ENCODE results near the gene NCOA7.

DNA sequence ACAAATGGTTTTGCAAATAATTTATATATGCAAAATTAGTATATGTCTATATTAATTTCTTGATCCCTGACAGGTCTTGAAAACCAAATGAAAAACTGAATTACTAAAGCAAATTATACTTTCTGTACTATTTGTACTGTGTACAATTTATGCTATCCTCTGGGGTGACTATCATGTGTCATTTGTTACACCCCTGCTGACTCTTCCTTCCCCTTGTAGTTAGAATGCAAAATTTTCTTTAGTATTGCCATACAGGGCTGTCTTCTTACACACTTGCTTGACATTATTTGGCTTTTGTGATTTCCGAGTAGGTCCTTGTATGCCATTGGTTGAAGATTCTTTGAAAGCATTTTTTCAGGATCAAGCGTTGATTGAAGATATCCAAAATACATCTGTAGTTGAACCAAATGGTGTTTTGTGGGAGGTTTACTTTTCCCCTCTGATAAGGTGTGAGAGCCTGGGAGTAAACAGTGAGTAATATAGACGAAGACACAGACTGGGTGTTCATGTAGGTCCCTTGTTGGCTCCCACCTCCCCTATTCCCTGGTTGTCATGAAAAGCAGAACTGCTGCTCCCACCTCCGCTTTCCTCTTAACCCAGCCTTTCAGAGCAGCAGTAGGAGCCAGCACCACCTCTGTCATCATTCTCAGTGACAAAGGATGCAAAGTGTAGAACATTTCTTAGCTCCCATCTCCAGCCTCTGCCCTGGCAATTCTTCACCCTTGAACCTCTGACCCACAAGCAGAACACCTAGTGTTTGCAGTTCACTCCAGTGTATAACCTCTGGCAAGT lies 29.0 kb downstream of the NCOA7 start:
- TF ChIP-seq, protein P1, sequence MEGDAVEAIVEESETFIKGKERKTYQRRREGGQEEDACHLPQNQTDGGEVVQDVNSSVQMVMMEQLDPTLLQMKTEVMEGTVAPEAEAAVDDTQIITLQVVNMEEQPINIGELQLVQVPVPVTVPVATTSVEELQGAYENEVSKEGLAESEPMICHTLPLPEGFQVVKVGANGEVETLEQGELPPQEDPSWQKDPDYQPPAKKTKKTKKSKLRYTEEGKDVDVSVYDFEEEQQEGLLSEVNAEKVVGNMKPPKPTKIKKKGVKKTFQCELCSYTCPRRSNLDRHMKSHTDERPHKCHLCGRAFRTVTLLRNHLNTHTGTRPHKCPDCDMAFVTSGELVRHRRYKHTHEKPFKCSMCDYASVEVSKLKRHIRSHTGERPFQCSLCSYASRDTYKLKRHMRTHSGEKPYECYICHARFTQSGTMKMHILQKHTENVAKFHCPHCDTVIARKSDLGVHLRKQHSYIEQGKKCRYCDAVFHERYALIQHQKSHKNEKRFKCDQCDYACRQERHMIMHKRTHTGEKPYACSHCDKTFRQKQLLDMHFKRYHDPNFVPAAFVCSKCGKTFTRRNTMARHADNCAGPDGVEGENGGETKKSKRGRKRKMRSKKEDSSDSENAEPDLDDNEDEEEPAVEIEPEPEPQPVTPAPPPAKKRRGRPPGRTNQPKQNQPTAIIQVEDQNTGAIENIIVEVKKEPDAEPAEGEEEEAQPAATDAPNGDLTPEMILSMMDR (IDR thresholded peaks at IDR 0.05) = no peak
- TF ChIP-seq POLR2A (IDR thresholded peaks at IDR 0.05) = no peak
